Measurements from ENCODE around the gene VDAC1. TPM values are rescaled to one million over a fixed set of nuclear protein-coding genes. Genes with fewer than 3 reads are reported as not detected.
"Not testable (repeated sequence)": the region's sequence is repeated elsewhere in the genome, so short reads cannot be mapped to it uniquely, and the experiment has no call there.

VDAC1 gene
- total and polyA plus RNA-seq, 2 donors (not counting 1 experiment from before 2014, with no cell fraction given): 27.8 to 60.7 TPM

DNA sequence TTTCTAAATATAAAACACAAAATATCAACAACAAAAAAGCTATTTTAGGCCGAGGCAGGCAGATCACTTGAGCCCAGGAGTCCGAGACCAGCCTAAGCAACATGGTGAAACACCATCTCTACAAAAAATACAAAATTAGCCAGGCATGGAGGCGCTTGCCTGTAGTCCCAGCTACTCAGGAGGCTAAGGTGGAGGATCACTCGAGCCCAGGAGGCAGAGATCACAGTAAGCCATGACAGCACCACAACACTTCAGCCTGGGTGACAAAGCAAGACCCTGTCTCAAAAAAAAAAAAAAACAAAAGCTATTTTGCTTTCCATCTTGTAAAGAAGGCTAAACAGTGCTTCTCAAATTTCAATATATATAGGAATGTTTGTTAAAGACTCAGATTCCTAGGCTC lies 47.7 kb downstream of the VDAC1 start:
- H3K27me3 ChIP-seq (replicated peaks in 1 of 4; ENCODE audit: control extremely low read depth in 1 of 4, control insufficient read depth in 3 of 4, insufficient read depth in 4 of 4, low read length in 3 of 4): no peaks in the 10 kb centered on the region
- DNase-seq (no peak), ATAC-seq (ENCODE audit: low read depth) (no peak)
- peak overlapping the region in 1 of 5 experiments; percentile 38 for H3K4me3 ChIP-seq (ENCODE audit: control extremely low read depth in 1 of 5, extremely low read depth in 1 of 5, insufficient read depth in 1 of 5, low read depth in 2 of 5, low read length in 4 of 5)
- H3K4me1 ChIP-seq (ENCODE audit: control insufficient read depth in 2 of 2, insufficient read depth in 2 of 2, low read length in 2 of 2): peaks cover 17 to 28% of the 10 kb centered on the region in 2 donors
- Mint-ChIP-seq H3K4me1 (peaks cover 32% of the 10 kb centered on the region), H3K9me3 (ENCODE audit: insufficient read depth) (no peaks in the 10 kb centered on the region), H3K4me3 (peak overlapping the region; percentile 74), H3K27ac (peak overlapping the region; percentile 84), H3K27me3 (no peaks in the 10 kb centered on the region)
- no peak for TF ChIP-seq EZH2 (IDR thresholded peaks at IDR 0.05; ENCODE audit: borderline replicate concordance, insufficient read depth, low read depth, low read length, poor library complexity, severe bottlenecking)
- TF ChIP-seq, protein P1, sequence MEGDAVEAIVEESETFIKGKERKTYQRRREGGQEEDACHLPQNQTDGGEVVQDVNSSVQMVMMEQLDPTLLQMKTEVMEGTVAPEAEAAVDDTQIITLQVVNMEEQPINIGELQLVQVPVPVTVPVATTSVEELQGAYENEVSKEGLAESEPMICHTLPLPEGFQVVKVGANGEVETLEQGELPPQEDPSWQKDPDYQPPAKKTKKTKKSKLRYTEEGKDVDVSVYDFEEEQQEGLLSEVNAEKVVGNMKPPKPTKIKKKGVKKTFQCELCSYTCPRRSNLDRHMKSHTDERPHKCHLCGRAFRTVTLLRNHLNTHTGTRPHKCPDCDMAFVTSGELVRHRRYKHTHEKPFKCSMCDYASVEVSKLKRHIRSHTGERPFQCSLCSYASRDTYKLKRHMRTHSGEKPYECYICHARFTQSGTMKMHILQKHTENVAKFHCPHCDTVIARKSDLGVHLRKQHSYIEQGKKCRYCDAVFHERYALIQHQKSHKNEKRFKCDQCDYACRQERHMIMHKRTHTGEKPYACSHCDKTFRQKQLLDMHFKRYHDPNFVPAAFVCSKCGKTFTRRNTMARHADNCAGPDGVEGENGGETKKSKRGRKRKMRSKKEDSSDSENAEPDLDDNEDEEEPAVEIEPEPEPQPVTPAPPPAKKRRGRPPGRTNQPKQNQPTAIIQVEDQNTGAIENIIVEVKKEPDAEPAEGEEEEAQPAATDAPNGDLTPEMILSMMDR (IDR thresholded peaks at IDR 0.05): no peak
- WGBS (ENCODE audit: insufficient coverage): 67% methylated on average over 2 of the region's 4 CpGs
- peaks cover 0 to 5% (median 0%) of the 10 kb centered on the region in 3 donors for H3K9me3 ChIP-seq (ENCODE audit: control extremely low read depth in 1 of 3, control insufficient read depth in 2 of 3, insufficient read depth in 1 of 3, low read length in 2 of 3)
- peaks cover 1 to 25% of the 10 kb centered on the region in 2 experiments for H3K36me3 ChIP-seq (replicated peaks in 1 of 2; ENCODE audit: control extremely low read depth in 1 of 2, control insufficient read depth in 1 of 2, extremely low read depth in 1 of 2, insufficient read depth in 2 of 2, low read length in 1 of 2)
- CTCF ChIA-PET: interaction anchor here (0.6 to 1.3 kb wide), 3 partner anchors 52 to 894 kb away, joined by 3 to 4 read pairs (median 3); no protein-coding TSS in a partner anchor
- H3K9ac ChIP-seq (ENCODE audit: low read length): peak overlapping the region; percentile 21
- POLR2A ChIA-PET: interaction anchor here (1.5 kb wide), 1 partner anchor 22 kb away, joined by 6 read pairs; no protein-coding TSS in a partner anchor
- H2AFZ ChIP-seq (ENCODE audit: insufficient read depth, low read depth, low read length, poor library complexity, severe bottlenecking): peak overlapping the region; percentile 65
- H3K27ac ChIP-seq (ENCODE audit: low read length in 2 of 2): peak overlapping the region; percentile 82
- H4K20me1 ChIP-seq (ENCODE audit: control insufficient read depth, insufficient read depth, low read length, poor library complexity, severe bottlenecking): no peaks in the 10 kb centered on the region
- peak overlapping the region; percentile 47 for H3K4me2 ChIP-seq (replicated peaks; ENCODE audit: low read depth, low read length, poor library complexity, severe bottlenecking)
- peaks cover 9% of the 10 kb centered on the region for H3K79me2 ChIP-seq (ENCODE audit: control insufficient read depth, insufficient read depth, low read length)
- intact Hi-C loops (cut with micrococcal nuclease): no loop called here

- ATAC-seq (ENCODE audit: low read depth); H3K27ac Mint-ChIP-seq; H3K4me2 ChIP-seq (replicated peaks; ENCODE audit: low read depth, low read length, poor library complexity, severe bottlenecking): not testable (repeated sequence)
Observed at GRCh38 chr5:133956196-133956595, 48.6 kb downstream of the VDAC1 start.

More at GRCh38 chr5:133956196-133956595, 48.6 kb downstream of the VDAC1 start:
- WGBS (ENCODE audit: insufficient coverage): no CpG with 5 or more reads among the region's 1 CpG
- POLR2A ChIA-PET: interaction anchor here (1.5 kb wide), 1 partner anchor 21 kb away, joined by 6 read pairs; no protein-coding TSS in a partner anchor
- peaks cover 17 to 28% of the 10 kb centered on the region in 2 donors for H3K4me1 ChIP-seq (ENCODE audit: control insufficient read depth in 2 of 2, insufficient read depth in 2 of 2, low read length in 2 of 2)
- H3K9ac ChIP-seq (ENCODE audit: low read length); H3K9me3 ChIP-seq (ENCODE audit: control extremely low read depth in 1 of 3, control insufficient read depth in 2 of 3, insufficient read depth in 1 of 3, low read length in 2 of 3); H3K4me3 ChIP-seq (ENCODE audit: control extremely low read depth in 1 of 5, extremely low read depth in 1 of 5, insufficient read depth in 1 of 5, low read depth in 2 of 5, low read length in 4 of 5); H3K9me3 Mint-ChIP-seq (ENCODE audit: insufficient read depth); H2AFZ ChIP-seq (ENCODE audit: insufficient read depth, low read depth, low read length, poor library complexity, severe bottlenecking); H3K79me2 ChIP-seq (ENCODE audit: control insufficient read depth, insufficient read depth, low read length); H4K20me1 ChIP-seq (ENCODE audit: control insufficient read depth, insufficient read depth, low read length, poor library complexity, severe bottlenecking); H3K27ac ChIP-seq (ENCODE audit: low read length in 2 of 2); CTCF ChIA-PET; intact Hi-C loops (cut with micrococcal nuclease); DNase-seq; H3K4me3 Mint-ChIP-seq; H3K27me3 ChIP-seq (replicated peaks in 1 of 4; ENCODE audit: control extremely low read depth in 1 of 4, control insufficient read depth in 3 of 4, insufficient read depth in 4 of 4, low read length in 3 of 4); H3K27me3 Mint-ChIP-seq: not testable (repeated sequence)
- peaks cover 32% of the 10 kb centered on the region for H3K4me1 Mint-ChIP-seq
- H3K36me3 ChIP-seq (replicated peaks in 1 of 2; ENCODE audit: control extremely low read depth in 1 of 2, control insufficient read depth in 1 of 2, extremely low read depth in 1 of 2, insufficient read depth in 2 of 2, low read length in 1 of 2): peaks cover 1 to 25% of the 10 kb centered on the region in 2 experiments
